PC-3 (cell line): ENCODE data around the gene GPATCH1. TPM values are rescaled to one million over a fixed set of nuclear protein-coding genes. Genes with fewer than 3 reads are reported as not detected.
A peak's percentile ranks its signal among the peaks of the same experiment; 100 is the strongest.

ENCODE experiments used
- ATAC-seq: fragments of 200-7000 bp; cut with Tn5 transposase; 2 replicates; pipeline ENCODE4 v1.9.1; 2020; ENCODE audit warnings: mild to moderate bottlenecking, moderate library complexity
- BruUV-seq: library from RNA; stranded (reverse); fragments of 400-500 nt; replicated peaks from 2 replicates; lab custom pipeline; 2021; lab: Mats Ljungman, UMichigan
- CTCF ChIA-PET: fragments of 300-600 bp; sonication (Branson Sonifier 250); formaldehyde crosslinking; loops from one replicate; lab custom pipeline; 2022; ENCODE audit warnings: antibody characterized with exemption; lab: Charles Lee
- POLR2A ChIA-PET: fragments of 300-600 bp; sonication (Branson Sonifier 250); formaldehyde crosslinking; loops from one replicate; lab custom pipeline; 2022; ENCODE audit warnings: antibody characterized with exemption; ENCODE audit not compliant: unreplicated experiment; lab: Charles Lee
- DNase-seq: peaks from one replicate; pipeline ENCODE4 v3.0.0-alpha.2; 2015
- H2AFZ ChIP-seq: fragments of 300-600 bp; sonication (generic); 2 replicates; pipeline ENCODE4 v1.6.0; 2016; ENCODE audit warnings: antibody characterized with exemption, low read length
- H3F3A ChIP-seq: fragments of 300-600 bp; sonication (generic); one replicate; pipeline ENCODE4 v1.6.0; 2017; ENCODE audit warnings: antibody characterized with exemption, low read length, control low read depth, mild to moderate bottlenecking; ENCODE audit not compliant: unreplicated experiment
- H3K27ac ChIP-seq: fragments of 300-600 bp; sonication (generic); 2 replicates; pipeline ENCODE4 v1.5.1; 2016; ENCODE audit warnings: mild to moderate bottlenecking, low read length
- H3K27me3 ChIP-seq: fragments of 300-600 bp; sonication (generic); 2 replicates; pipeline ENCODE4 v1.6.1; 2016; ENCODE audit warnings: low read length, mixed read lengths
- H3K36me3 ChIP-seq: fragments of 300-600 bp; sonication (generic); 2 replicates; pipeline ENCODE4 v1.6.1; 2016; ENCODE audit warnings: low read depth, mixed run types, low read length, mixed read lengths
- H3K4me1 ChIP-seq: fragments of 300-600 bp; sonication (generic); 2 replicates; pipeline ENCODE4 v1.5.1; 2016; ENCODE audit warnings: low read length; ENCODE audit not compliant: insufficient read depth
- H3K4me2 ChIP-seq: fragments of 300-600 bp; sonication (generic); 2 replicates; pipeline ENCODE4 v1.6.0; 2016; ENCODE audit warnings: low read length
- H3K4me3 ChIP-seq: fragments of 300-600 bp; sonication (generic); 2 replicates; pipeline ENCODE4 v1.5.1; 2016; ENCODE audit warnings: mild to moderate bottlenecking, low read length, mixed read lengths
- H3K79me2 ChIP-seq: fragments of 300-600 bp; sonication (generic); 2 replicates; pipeline ENCODE4 v1.6.1; 2017; ENCODE audit warnings: low read length, mixed read lengths
- H3K9ac ChIP-seq: fragments of 300-600 bp; sonication (generic); 2 replicates; pipeline ENCODE4 v1.6.0; 2016; ENCODE audit warnings: mild to moderate bottlenecking, low read length
- H3K9me2 ChIP-seq: fragments of 300-600 bp; sonication (generic); replicated peaks from 2 replicates; pipeline ENCODE4 v1.6.1; 2016; ENCODE audit warnings: mixed run types, low read length, mixed read lengths
- H3K9me3 ChIP-seq: fragments of 300-600 bp; sonication (generic); 2 replicates; pipeline ENCODE4 v1.6.1; 2016; ENCODE audit warnings: low read length, mixed read lengths
- H4K20me1 ChIP-seq: fragments of 300-600 bp; sonication (generic); 2 replicates; pipeline ENCODE4 v1.6.1; 2016; ENCODE audit warnings: low read length, mixed read lengths
- CTCF ChIP-seq: fragments of 300-600 bp; sonication (generic); conservative IDR thresholded peaks from 2 replicates; pipeline ENCODE4 v1.5.1; 2017; ENCODE audit warnings: antibody characterized with exemption, low read depth, mild to moderate bottlenecking, low read length
- EZH2 ChIP-seq: fragments of 300-600 bp; sonication (generic); IDR thresholded peaks from one replicate; pipeline ENCODE4 v1.6.1; 2017; ENCODE audit warnings: antibody characterized with exemption, mild to moderate bottlenecking, low read length; ENCODE audit not compliant: unreplicated experiment
- EZH2phosphoT487 ChIP-seq: fragments of 300-600 bp; sonication (generic); IDR thresholded peaks from 2 replicates; pipeline ENCODE4 v1.6.1; 2018; ENCODE audit warnings: mild to moderate bottlenecking, antibody characterized with exemption, low read length, borderline replicate concordance
- intact Hi-C: fragments of 100-400 bp; cut with micrococcal nuclease; formaldehyde crosslinking; loops from 2 replicates; pipeline ENCODE4 v1.9.0; 2023
- total RNA-seq: library from RNA; depleted of rRNA; stranded (reverse); fragments of >200 nt; gene quantifications from 2 replicates; pipeline ENCODE4 v1.2.3, GENCODE V29; 2014

The GPATCH1 gene
- total RNA-seq, 1 experiment from 2014 or later, result 6.9 TPM

- Histone ChIP-seq H3K4me1 (peaks cover 21% of the 10 kb centered on the region), H3K27ac (no peak overlapping the region), H3F3A (no peaks in the 10 kb centered on the region), H3K4me2 (no peak overlapping the region), H3K79me2 (no peaks in the 10 kb centered on the region), H3K36me3 (peaks cover 7% of the 10 kb centered on the region; the same call in 1 of the 2 replicates), H3K27me3 (no peaks in the 10 kb centered on the region), H3K9ac (no peak overlapping the region), H4K20me1 (no peaks in the 10 kb centered on the region), H2AFZ (no peak overlapping the region), H3K9me3 (no peaks in the 10 kb centered on the region), H3K4me3 (no peak overlapping the region), H3K9me2 (no peaks in the 10 kb centered on the region)
- DNase-seq (no peak), ATAC-seq (no peak)
- no TSS peak for BruUV-seq
- TF ChIP-seq EZH2, result no peak
- no peak for TF ChIP-seq EZH2phosphoT487
- TF ChIP-seq CTCF, result no peak
- ChIA-PET POLR2A (no interaction called here), CTCF (no interaction called here)
- intact Hi-C loops, result no loop called here
These were observed 15.0 kb downstream of the GPATCH1 start for GRCh38 chr19:33096005-33096404.

- no TSS peak for BruUV-seq
- Histone ChIP-seq H3K36me3 (peaks cover 12% of the 10 kb centered on the region; the same call in 1 of the 2 replicates), H3K9me3 (no peaks in the 10 kb centered on the region), H3K9ac (no peak overlapping the region), H3K27ac (peak overlapping the region; percentile 69), H2AFZ (no peak overlapping the region), H3K9me2 (no peaks in the 10 kb centered on the region), H3K4me1 (peaks cover 27% of the 10 kb centered on the region), H3K4me3 (no peak overlapping the region), H4K20me1 (no peaks in the 10 kb centered on the region), H3K27me3 (no peaks in the 10 kb centered on the region), H3K79me2 (no peaks in the 10 kb centered on the region), H3F3A (no peaks in the 10 kb centered on the region), H3K4me2 (0 out of 2 replicates have a peak overlapping the region, but pooled peaks have one; percentile 11)
- CTCF ChIA-PET, result interaction anchor here (0.5 to 0.7 kb wide), 2 partner anchors 40 to 1033 kb away, joined by 3 to 5 read pairs; no protein-coding TSS in a partner anchor
- TF ChIP-seq EZH2, result no peak
- TF ChIP-seq EZH2phosphoT487, result no peak
- no peak for TF ChIP-seq CTCF
- intact Hi-C loops, result no loop called here
- ATAC-seq (peak; percentile 59), DNase-seq (peak; percentile 65)
- POLR2A ChIA-PET, result no interaction called here
These were observed 17.1 kb downstream of the GPATCH1 start for GRCh38 chr19:33098055-33098534.

GRCh38 chr19:33100894-33101644 lies 20.1 kb downstream of the GPATCH1 start:
- peaks cover 9% of the 10 kb centered on the region; the same call in 1 of the 2 replicates for H3K36me3 ChIP-seq
- ATAC-seq (peak; percentile 98), DNase-seq (peak; percentile 70)
- ChIA-PET CTCF (no interaction called here), POLR2A (interaction anchor here (0.6 kb wide), 1 partner anchor 59 kb away, joined by 9 read pairs; no protein-coding TSS in a partner anchor)
- no peaks in the 10 kb centered on the region for H3K9me2 ChIP-seq
- H3K27ac ChIP-seq, result peak overlapping the region; percentile 56
- H4K20me1 ChIP-seq, result no peaks in the 10 kb centered on the region
- TF ChIP-seq EZH2phosphoT487 (no peak), EZH2 (no peak), CTCF (no peak)
- no peak overlapping the region for H3K4me3 ChIP-seq
- no peaks in the 10 kb centered on the region for H3K79me2 ChIP-seq
- H3K27me3 ChIP-seq, result no peaks in the 10 kb centered on the region
- H3K9me3 ChIP-seq, result no peaks in the 10 kb centered on the region
- no peak overlapping the region for H2AFZ ChIP-seq
- no TSS peak for BruUV-seq
- 0 out of 2 replicates have a peak overlapping the region, but pooled peaks have one; percentile 20 for H3K4me2 ChIP-seq
- intact Hi-C loops, result no loop called here
- H3K4me1 ChIP-seq, result peaks cover 27% of the 10 kb centered on the region
- H3K9ac ChIP-seq, result no peak overlapping the region
- no peaks in the 10 kb centered on the region for H3F3A ChIP-seq
